Hematopoietic multipotent progenitor cell (in vitro differentiated cells): ENCODE measurements around the gene CRLF3. TPM values are rescaled to one million over a fixed set of nuclear protein-coding genes. Genes with fewer than 3 reads are reported as not detected.
"Not testable (repeated sequence)": the region's sequence is repeated elsewhere in the genome, so short reads cannot be mapped to it uniquely, and the experiment has no call there.

Experiments
- DNase-seq, 3 donors: peaks; one replicate each; pipeline ENCODE4 v3.0.0-alpha.2; 2011 to 2015; ENCODE audit warnings: low read depth in 2 of 3, low spot score in 2 of 3
- total RNA-seq: library from RNA; depleted of rRNA; stranded (reverse); fragments of >200 nt; gene quantifications from one replicate; pipeline ENCODE4 v1.2.3, GENCODE V29; 2012

CRLF3 gene, protein sequence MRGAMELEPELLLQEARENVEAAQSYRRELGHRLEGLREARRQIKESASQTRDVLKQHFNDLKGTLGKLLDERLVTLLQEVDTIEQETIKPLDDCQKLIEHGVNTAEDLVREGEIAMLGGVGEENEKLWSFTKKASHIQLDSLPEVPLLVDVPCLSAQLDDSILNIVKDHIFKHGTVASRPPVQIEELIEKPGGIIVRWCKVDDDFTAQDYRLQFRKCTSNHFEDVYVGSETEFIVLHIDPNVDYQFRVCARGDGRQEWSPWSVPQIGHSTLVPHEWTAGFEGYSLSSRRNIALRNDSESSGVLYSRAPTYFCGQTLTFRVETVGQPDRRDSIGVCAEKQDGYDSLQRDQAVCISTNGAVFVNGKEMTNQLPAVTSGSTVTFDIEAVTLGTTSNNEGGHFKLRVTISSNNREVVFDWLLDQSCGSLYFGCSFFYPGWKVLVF
- 28.0 TPM for total RNA-seq

DNA sequence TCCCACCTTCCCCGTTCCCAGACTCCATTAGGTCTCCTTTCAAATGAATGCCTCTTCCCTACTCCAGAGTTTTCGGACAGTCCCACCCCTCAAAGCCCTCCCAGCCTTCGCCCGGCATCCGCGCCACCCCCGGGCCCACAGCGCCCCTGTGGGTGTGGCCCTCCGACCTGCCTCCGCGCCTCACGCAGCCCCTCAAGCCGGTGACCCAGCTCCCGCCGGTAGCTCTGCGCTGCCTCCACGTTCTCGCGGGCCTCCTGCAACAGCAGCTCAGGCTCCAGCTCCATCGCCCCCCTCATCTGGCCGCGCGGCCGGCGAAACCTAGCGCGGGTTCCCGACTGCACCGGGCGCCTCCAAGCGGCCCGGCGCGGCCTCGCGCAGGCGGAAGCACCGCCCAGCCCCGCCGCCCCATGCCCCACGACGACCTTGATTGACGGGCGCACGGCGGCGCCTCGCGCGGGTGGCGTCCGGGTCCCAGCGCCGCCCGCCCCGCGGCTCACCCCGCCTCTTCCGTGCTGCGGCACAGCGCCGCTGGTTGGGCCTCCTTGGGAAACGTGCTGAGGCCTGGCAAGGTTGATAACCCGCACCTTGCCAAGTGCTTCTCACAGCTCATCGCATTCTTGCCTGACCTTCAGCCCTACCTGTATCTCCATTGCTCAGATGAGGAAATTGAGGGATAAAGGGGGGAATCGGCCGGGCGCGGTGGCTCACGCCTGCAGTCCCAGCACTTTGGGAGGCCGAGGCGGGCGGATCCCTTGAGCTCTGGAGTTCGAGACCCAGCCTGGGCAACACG is at the start of gene CRLF3:
CRLF3 (minus strand) TSS at position 337 of the 790 bp plus-strand sequence; CDS start at position 296, 41 bp downstream.
- DNase-seq: peak; percentile 81 to 95 (median 94)

DNA sequence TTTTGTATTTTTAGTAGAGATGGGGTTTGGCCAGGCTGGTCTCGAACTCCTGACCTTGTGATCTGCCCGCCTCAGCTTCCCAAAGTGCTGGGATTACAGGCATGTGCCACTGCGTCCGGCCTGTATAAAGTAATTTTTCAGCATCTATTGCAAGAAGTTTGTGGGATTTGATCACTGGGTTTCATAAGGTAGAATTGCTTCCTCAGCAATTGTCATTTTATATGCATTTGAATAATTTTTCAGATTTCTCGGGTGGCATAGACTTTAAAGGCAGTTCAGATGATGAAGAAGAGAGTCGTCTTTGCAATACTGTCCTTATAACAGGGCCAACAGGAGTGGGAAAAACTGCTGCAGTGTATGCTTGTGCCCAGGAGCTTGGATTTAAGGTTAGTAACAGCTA is 44.5 kb upstream of the CRLF3 start:
- no peak for DNase-seq

DNA sequence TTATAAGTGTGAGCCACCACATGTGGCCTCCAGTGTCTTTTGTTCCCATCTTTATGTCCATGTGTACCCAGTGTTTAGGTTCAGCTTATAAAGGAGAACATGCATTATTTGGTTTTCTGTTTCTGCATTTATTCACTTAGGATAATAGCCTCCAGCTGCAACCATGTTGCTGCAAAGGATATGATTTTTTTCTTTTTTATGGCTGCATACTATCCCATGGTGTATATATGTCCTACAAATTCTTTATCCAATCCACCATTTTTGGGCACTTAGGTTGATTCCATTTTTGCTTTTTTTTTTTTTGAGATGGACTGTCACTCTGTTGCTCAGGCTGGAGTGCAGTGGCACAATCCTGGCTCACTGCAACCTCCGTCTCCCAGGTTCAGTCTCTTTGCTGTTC is 40.1 kb upstream of the CRLF3 start:
- no peak for DNase-seq

DNA sequence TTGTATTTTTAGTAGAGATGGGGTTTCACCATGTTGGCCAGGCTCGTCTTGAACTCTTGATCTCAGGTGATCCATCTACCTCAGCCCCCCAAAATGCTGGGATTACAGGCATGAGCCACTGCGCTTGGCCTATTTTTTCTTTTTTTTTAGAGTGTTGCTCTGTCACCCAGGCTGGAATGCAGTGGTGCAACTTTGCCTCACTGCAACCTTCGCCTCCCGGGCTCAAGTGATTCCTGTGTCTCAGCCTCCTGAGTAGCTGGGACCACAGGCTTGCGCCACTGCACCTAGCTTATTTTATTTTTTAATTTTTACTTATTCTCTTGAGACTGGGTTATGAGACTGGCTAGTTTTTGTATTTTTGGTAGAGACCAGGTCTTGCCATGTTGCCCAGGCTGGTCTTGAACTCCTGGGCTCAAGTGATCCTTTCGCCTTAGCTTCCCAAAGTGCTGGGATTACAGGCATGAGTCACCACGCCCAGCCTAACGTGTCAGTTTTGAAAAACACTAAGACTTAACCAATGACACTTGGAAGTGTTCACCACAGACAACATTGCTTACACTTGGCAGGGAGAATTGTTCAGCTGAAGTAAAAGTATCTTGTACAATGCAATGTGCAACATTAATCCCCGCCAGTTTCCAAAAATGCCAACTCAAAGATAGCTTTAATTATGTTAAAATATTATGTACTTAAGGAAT is 34.2 kb upstream of the CRLF3 start:
- DNase-seq: no peak

DNA sequence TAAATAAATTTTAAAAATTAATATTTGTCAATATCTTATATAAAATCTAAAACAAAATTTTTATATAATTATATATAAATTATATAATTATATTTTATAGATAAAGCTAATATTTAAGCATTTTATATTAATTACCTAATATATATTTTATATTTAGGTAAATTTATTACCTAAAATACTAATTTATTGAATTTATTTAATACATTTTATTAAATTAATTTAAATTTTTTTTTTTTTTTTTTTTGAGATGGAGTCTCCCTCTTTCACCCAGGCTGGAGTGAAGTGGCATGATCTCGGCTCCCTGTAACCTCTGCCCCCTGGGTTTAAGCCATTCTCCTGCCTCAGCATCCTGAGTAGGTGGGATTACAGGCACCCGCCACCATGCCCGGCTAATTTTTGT is 29.7 kb upstream of the CRLF3 start:
- DNase-seq: no peak

DNA sequence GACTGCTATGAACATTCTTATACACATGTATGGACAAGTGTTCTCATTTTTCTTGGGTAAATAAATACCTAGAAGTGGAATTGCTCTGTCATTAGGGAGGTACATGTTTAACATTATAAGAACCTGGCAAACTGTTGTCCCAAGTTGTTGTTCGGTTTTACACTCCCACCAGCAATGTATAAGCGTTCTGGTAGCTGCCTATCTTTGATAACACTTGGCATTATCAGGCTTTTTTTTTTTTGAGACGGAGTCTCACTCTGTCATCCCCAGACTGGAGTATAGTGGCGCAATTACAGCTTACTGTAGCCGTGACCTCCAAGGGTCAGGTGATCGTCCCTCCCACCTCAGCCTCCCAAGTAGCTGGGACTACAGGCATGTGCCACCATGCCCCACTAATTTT is 23.5 kb upstream of the CRLF3 start:
- no peak for DNase-seq

DNA sequence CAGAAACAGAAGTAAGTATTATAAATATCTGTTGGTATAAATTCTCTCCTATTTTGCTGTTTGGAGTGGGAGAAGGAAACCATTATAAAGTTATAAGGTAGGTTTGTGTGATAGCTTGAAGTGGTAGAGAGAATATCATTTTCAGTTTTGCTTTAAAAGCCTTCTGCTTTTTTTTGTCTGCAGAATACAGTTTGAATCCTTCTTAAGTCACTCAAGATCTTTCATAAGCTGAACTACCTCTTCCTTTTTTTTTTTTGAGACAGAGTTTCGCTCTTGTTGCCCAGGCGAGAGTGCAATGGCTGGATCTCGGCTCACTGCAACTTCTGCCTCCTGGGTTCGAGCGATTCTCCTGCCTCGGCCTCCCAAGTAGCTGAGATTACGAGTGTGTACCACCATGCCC is 16.3 kb upstream of the CRLF3 start:
- peak in 1 of 3 donors; percentile 33 for DNase-seq

DNA sequence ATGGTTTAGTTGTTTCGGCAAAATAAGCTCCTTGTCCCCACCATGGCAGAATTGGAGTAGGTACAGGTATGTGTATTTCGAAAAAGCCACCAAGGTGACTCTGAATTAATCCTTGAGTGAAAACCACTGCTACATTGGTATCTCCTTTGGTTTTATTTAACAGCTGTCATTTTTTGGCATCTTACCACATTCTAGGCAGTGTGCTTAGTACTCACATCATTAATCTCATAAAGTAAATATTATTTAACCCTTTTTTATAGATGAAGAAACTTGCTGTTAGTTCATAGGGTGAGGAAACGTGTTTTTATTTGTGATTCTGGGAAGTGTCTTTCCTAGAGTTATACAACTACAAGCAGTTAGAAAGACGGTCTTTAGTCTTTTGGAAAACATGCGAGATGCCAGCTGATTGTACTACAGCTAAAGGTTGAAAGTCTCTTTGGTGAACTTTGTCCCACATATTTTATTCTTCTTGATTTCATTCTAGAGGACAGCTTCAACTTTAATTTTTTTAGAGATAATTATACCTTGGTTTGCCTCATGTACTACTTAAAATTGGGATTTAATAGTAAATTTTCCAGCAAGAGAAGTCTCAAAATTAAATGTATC is 13.8 kb upstream of the CRLF3 start:
- DNase-seq: no peak

DNA sequence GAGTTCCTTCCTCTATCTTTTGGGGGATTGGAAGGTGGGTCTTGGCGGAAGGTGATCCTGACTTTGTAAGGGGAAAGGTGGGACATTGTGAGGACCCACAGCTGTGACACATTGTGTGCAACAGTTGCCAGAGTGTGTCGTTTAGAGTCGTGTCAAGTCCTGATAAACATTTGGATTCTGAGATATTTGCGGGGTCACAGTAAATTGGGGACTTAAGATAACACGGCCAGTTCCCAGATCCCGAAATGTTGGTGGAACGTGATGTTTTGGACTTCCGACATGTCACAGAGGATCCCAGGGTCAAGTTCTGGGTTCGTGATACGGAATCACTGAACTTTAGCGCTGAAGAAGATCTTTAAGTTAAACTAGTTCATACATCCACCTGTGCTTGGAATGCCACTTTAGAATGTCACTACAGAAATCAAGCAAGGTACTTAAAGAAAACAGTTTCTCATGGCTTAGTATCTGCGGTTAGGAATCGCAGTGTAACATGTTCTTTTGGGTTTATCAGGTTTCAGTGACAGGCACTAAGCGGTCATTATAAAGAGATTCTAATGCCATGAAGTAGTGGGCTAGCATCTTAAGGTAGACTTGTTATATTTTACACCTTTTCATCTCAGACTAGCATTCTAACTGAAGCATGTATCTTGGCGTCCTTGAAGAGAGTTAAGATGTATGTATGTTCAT is 8.1 kb upstream of the CRLF3 start:
- no peak for DNase-seq

DNA sequence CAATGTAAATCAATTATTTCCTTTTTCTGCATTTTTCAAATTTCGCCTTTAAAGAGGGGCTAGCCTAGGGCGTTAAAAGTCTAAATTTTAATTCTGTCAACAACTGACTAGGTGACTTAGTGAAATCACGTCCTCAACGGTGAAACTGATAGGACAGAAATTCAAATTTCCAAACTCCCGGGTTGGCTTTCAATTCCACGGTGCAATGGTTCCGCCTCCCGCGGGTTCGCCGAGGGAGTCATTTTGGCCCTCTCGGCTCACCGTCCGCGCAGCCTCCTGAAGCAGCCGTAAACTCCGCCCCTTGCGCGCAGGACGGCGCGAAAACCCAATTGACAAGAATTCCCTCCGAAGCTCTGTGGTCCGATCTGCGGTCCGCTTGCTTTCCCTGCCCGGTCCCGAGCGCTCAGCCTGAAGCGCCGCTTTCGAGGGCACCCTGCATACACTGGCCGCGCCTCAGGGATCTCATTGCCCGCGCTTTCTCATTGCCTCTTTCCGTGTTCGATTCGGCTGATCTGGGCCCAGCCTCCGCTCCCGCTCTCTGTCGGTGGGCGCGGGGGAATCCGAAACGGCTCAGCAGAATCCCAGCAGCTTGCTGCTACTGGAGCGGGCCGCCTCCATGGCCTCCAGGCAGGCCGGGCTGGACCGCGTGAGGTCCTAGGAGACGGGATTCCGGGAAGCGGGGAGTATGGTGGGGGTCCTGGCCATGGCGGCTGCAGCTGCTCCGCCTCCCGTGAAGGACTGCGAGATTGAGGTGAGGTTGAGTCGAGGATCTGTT is 7.4 kb upstream of the CRLF3 start, which contains the start of gene ATAD5:
ATAD5 (plus strand) TSS at position 304 of the 775 bp plus-strand sequence; CDS start at position 686, 382 bp downstream.
- peak; percentile 75 to 91 (median 89) for DNase-seq

DNA sequence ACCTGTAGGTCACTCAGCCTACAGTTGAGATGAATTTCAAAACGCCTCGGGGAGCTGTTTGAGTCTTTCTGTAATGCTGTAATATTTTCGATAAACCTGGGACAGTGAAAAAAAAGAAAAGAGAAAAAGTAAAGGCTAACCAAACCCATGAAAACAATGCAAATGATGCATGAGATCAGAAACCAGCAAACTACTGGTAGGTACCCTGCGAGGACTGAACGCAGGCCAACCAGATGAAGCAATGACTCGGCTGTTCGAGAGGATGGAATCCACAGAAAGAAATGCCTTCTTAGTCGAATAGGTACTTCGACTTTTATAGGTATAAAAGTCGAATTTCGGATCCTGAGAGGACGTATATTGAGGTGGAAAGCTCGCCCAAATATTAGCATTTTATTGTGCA is 6.8 kb upstream of the CRLF3 start:
- DNase-seq: peak in 1 of 3 donors; percentile 22

DNA sequence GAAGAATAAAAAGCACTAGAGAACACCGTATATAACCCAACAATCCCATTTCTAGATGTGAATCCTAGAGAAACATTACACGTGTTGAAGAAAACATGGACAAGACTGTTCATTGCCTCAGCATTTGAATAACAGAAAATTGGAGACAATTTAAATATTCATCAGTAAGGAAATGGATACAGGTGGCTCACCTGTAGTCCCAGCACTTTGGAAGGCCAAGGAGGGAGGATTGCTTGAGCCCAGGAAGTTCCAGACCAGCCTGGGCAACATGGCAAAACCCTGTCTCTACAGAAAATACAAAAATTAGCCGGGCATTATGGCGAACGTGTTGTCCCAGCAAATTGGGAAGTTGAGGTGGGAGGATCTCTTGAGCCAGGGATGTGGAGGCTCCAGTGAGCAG is 4.5 kb upstream of the CRLF3 start:
- DNase-seq: no peak

DNA sequence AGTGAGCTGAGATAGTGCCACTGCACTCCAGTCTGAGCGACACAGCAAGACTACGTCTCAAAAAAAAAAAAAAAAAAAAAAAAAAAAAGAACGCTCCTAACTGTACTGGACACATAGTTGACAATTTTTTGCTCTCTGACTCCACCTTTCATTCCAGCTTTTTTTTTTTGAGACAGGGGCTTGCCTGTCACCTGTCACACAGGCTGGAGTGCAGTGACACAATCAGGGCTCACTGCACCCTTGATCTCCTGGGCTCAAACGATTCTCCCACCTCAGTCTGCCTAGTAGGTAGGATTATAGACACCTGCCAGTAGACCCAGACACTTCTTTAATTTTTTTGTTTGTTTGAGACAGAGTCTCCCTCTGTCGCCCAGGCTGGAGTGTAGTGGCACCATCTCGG is 2.6 kb upstream of the CRLF3 start:
- no peak for DNase-seq

DNA sequence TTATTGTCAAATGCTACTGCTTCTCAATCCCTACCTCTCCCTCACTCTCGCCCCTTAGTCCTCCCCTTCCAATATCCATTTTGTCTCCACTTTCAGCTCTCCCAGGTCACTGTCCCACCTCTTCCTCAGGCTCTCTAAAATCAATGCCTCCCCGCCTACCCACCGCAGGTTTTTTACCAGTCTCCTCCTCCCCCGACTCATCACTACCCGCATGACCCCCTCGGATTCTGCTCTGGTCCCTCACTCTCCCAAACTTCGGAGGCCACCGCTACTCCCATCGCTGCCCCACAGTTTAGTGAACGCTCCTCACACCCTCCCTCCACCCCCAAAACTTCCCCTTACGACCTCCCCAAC is 513 bp downstream of the CRLF3 start:
- peak in 1 of 3 donors; percentile 45 for DNase-seq

DNA sequence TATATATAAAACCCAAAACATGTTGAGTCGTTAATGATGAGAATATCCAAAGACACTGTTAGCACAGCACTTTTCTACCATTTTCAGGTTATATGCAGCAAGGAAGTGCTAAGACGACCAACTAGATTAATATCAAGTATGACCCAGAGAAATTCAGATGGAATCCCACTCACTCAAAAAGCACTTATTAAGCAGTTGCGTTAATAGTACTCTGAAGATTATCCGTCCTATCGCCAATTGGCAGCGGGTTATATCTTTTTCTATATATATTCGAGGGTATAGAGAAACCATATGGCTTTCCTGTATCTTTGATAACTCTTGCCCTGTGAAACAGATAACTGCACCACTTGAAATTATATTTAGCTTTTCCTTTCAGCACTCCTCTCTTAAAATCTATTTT is 1.1 kb downstream of the CRLF3 start:
- no peak for DNase-seq

DNA sequence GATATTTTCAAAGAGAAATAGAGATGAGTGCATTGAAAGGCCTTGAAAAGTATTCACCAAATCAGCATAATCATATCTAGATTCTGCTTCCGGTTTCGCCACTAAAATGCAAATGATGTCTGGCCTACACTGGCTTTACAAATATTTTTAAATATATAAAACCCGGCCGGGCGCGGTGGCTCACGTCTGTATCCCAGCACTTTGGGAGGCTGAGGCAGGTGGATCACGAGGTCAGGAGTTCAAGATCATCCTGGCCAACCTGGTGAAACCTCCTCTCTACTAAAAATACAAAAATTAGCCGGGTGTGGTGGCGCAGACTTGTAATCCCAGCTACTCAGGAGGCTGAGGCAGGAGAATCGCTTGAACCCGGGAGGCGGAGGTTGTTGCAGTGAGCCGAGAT is 1.6 kb downstream of the CRLF3 start:
- not testable (repeated sequence) for DNase-seq

DNA sequence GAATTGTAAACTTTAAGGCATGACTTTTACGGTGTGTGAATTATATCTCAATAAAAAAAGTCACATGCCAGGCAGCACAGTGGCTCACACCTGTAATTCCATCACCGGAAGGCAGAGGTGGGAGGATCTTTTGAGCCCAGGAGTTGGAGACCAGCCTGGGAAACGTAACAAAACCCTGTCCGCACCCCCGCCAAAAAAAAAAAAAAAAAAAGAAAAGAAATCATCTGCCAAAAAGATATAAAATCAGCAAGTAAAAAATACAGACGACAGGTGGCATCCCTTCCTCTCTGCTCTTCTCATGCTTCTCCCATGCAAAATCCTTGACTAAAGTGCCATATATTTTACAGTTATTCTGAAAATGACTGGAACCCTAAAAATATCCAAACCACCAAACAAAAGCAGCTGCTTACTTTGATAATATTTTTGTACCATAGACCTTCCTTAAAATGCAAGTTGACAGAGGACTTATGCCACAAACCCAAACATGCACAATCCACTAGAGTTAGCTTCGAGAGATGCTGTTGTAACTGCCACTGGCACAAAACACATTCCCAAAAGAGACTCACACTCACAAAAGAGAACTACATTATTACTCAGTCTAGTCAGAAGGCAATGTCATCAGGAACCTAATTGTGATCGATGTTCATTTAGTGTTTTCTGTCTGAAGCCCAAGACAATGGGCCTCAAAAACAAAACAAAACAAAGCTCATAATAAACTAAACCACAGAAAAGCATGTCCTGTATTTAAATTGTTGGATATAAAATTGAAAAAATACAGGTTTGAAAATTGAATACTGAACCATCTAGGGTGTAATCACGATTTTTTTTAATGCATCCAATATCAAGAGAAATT is 2.4 kb downstream of the CRLF3 start:
- peak in 1 of 3 donors; percentile 34 for DNase-seq

DNA sequence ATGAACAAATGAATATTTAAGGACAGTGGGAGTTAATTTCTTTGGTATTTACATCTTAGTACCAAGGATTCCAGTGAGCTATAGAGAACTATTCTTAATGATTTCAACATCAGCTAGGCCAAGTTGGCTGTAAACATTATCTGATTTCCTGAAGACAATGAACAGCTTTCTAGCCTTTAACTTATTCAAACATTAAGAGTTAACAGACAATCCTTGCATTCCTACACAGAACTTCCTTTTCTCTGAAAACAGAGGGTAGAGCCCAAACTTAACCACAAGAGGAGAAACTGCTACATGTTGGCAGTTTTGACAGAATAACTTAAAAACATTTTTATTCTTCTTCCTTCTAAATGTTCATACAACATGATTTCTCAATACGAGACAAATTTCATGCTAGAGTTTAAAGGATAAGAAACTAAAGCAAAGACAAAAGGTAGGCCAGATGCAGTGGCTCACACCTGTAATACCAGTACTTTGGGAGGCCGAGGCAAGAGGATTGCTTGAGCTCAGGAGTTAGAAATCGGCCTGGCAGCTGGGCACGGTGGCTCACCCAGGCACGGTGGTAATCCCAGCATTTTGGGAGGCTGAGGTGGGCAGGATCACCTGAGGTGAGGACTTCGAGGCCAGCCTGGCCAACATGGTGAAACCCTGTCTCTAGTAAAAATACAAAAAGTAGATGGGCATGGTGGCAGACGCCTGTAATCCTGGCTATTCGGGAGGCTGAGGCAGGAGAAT is 4.4 kb downstream of the CRLF3 start:
- DNase-seq: peak in 1 of 3 donors; percentile 50
